ENCODE measurements around the gene GLB1L2.

Gene GLB1L2

DNA sequence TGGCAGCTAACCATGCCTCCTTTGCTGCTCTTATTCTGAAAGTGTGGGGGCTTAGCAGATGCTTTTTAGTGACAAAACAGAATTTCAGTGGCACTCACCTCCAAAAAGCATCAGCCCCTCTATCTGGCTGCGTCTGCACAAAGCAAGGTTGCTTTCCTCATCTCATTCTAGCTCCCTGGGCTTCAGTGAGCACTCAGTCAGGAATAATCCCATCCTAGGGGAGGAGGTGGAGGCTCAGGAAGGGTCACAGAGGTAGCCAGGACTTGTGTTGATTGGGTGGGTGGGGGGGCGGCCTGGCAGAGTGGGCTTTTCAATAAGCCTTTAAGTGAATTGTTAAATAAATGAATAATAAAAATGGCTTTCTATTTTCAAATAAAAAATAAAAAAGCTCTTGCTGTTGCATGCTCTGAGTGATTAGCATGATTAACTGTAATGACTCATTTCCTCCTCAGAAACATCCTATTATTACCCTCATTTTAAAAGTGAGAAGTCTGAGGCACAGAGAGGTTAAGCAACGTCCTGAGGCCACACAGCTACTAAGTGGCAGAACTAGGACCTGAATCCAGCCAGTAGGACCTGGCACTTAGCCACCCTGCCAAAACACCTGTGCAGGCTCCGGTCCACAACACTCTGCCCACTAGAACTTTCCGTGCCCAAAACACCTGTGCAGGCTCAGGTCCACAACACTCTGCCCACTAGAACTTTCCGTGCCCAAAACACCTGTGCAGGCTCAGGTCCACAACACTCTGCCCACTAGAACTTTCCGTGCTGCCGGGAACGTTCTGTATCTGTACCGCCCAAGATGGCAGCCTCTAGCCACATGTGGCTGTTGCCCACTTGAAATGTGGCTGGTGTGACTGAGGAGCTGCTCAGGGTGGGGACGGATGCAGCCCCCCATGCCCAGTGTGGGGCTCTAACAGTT lies 74.7 kb downstream of the GLB1L2 start:
- Histone ChIP-seq H3K9me3 (ENCODE audit: insufficient read depth, low read length) (no peaks in the 10 kb centered on the region), H3K79me2 (ENCODE audit: insufficient read depth, low read length) (no peaks in the 10 kb centered on the region), H3K27ac (ENCODE audit: low read depth, low read length) (no peak overlapping the region), H3K27me3 (ENCODE audit: low read length) (no peaks in the 10 kb centered on the region), H3K9me2 (replicated peaks; ENCODE audit: insufficient read depth, low read length) (no peaks in the 10 kb centered on the region), H3K4me3 (ENCODE audit: insufficient read depth, low read length, poor library complexity, severe bottlenecking) (no peak overlapping the region), H3K9ac (ENCODE audit: low read length) (no peak overlapping the region), H3K4me2 (ENCODE audit: low read depth, low read length, poor library complexity, severe bottlenecking) (no peak overlapping the region), H3F3A (ENCODE audit: insufficient read depth) (no peaks in the 10 kb centered on the region), H3K36me3 (ENCODE audit: low read length) (no peaks in the 10 kb centered on the region), H2AFZ (ENCODE audit: low read depth, low read length, severe bottlenecking) (no peak overlapping the region), H4K20me1 (ENCODE audit: low read depth, low read length) (no peaks in the 10 kb centered on the region)
- TF ChIP-seq, protein P1, sequence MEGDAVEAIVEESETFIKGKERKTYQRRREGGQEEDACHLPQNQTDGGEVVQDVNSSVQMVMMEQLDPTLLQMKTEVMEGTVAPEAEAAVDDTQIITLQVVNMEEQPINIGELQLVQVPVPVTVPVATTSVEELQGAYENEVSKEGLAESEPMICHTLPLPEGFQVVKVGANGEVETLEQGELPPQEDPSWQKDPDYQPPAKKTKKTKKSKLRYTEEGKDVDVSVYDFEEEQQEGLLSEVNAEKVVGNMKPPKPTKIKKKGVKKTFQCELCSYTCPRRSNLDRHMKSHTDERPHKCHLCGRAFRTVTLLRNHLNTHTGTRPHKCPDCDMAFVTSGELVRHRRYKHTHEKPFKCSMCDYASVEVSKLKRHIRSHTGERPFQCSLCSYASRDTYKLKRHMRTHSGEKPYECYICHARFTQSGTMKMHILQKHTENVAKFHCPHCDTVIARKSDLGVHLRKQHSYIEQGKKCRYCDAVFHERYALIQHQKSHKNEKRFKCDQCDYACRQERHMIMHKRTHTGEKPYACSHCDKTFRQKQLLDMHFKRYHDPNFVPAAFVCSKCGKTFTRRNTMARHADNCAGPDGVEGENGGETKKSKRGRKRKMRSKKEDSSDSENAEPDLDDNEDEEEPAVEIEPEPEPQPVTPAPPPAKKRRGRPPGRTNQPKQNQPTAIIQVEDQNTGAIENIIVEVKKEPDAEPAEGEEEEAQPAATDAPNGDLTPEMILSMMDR (IDR thresholded peaks at IDR 0.05; ENCODE audit: insufficient read depth, low read length, poor library complexity, severe bottlenecking) = no peak
- no peak for TF ChIP-seq EZH2phosphoT487 (conservative IDR thresholded peaks at IDR 0.05; ENCODE audit: low read length)

DNA sequence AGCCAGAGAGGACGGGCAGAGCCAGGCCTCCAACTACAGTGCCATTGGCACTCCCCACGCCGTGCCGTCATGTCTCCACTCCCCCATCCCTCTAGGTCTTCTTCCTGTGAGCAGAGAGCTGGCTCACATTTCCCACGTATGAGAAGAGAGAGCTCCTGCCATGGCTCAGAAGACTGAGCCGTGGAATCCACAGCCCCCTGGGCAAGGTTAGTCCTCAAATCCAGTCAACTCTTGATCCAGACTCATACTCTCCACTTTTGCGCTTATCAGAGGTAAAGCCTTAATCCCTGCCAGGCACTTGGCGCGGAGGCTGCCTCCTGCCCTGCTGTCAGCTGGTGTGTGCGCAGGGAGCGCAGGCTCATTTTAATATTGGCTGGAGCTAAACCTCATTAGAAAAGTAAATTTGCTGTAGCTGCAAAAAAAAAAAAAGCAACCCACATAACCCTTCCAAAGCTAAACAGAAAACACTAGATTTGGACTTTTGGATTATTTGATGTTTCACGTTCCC lies 75.6 kb downstream of the GLB1L2 start:
- no peak overlapping the region for H3K27ac ChIP-seq (ENCODE audit: low read depth, low read length)

DNA sequence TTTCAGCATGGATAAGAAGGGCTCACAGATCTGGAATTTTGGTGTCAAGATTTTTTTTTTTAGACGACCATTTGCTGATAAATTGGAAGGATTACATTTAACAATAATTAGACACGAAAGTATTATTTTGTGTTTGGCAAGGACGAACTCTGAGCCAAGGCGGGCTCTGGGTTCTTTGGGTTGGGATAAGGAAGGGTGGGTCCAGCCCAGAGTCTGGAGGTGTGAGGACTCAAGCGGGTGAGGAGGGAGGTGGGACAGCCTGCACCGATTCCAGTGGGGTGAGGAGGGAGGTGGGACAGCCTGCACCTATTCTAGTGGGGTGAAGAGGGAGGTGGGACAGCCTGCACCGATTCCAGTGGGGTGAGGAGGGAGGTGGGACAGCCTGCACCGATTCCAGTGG lies 76.1 kb downstream of the GLB1L2 start:
- no peaks in the 10 kb centered on the region for H3F3A ChIP-seq (ENCODE audit: insufficient read depth)
- no peaks in the 10 kb centered on the region for H3K36me3 ChIP-seq (ENCODE audit: low read length)
- H4K20me1 ChIP-seq (ENCODE audit: low read depth, low read length) = no peaks in the 10 kb centered on the region
- H3K4me3 ChIP-seq (ENCODE audit: insufficient read depth, low read length, poor library complexity, severe bottlenecking) = no peak overlapping the region
- no peaks in the 10 kb centered on the region for H3K9me2 ChIP-seq (replicated peaks; ENCODE audit: insufficient read depth, low read length)
- H3K4me2 ChIP-seq (ENCODE audit: low read depth, low read length, poor library complexity, severe bottlenecking) = no peak overlapping the region
- no peak overlapping the region for H3K9ac ChIP-seq (ENCODE audit: low read length)
- H3K27me3 ChIP-seq (ENCODE audit: low read length) = no peaks in the 10 kb centered on the region
- H3K27ac ChIP-seq (ENCODE audit: low read depth, low read length) = no peak overlapping the region
- no peak for TF ChIP-seq EZH2phosphoT487 (conservative IDR thresholded peaks at IDR 0.05; ENCODE audit: low read length)
- TF ChIP-seq, protein P1 (IDR thresholded peaks at IDR 0.05; ENCODE audit: insufficient read depth, low read length, poor library complexity, severe bottlenecking) = no peak
- H3K9me3 ChIP-seq (ENCODE audit: insufficient read depth, low read length) = no peaks in the 10 kb centered on the region
- H3K79me2 ChIP-seq (ENCODE audit: insufficient read depth, low read length) = no peaks in the 10 kb centered on the region
- no peak overlapping the region for H2AFZ ChIP-seq (ENCODE audit: low read depth, low read length, severe bottlenecking)

More for the DNA sequence above, 75.6 kb downstream of the GLB1L2 start:
- Histone ChIP-seq H3K79me2 (ENCODE audit: insufficient read depth, low read length) (no peaks in the 10 kb centered on the region), H3K9ac (ENCODE audit: low read length) (no peak overlapping the region), H3K4me2 (ENCODE audit: low read depth, low read length, poor library complexity, severe bottlenecking) (no peak overlapping the region), H3K27me3 (ENCODE audit: low read length) (no peaks in the 10 kb centered on the region), H3K4me3 (ENCODE audit: insufficient read depth, low read length, poor library complexity, severe bottlenecking) (no peak overlapping the region), H3K9me2 (replicated peaks; ENCODE audit: insufficient read depth, low read length) (no peaks in the 10 kb centered on the region), H3K36me3 (ENCODE audit: low read length) (no peaks in the 10 kb centered on the region), H4K20me1 (ENCODE audit: low read depth, low read length) (no peaks in the 10 kb centered on the region), H3F3A (ENCODE audit: insufficient read depth) (no peaks in the 10 kb centered on the region), H2AFZ (ENCODE audit: low read depth, low read length, severe bottlenecking) (no peak overlapping the region), H3K9me3 (ENCODE audit: insufficient read depth, low read length) (no peaks in the 10 kb centered on the region)
- TF ChIP-seq, protein P1 (IDR thresholded peaks at IDR 0.05; ENCODE audit: insufficient read depth, low read length, poor library complexity, severe bottlenecking) = no peak
- no peak for TF ChIP-seq EZH2phosphoT487 (conservative IDR thresholded peaks at IDR 0.05; ENCODE audit: low read length)
